ENCODE data around the gene GNRHR. TPM values are rescaled to one million over a fixed set of nuclear protein-coding genes. Genes with fewer than 3 reads are reported as not detected.
A peak's percentile ranks its signal among the peaks of the same experiment; 100 is the strongest.
"Not testable (repeated sequence)": the region's sequence is repeated elsewhere in the genome, so short reads cannot be mapped to it uniquely, and the experiment has no call there.

Gene GNRHR
- total and polyA plus RNA-seq, 2 experiments from 2014 or later = 0.10 TPM; not detected in 1

- no peak for TF ChIP-seq REST (IDR thresholded peaks at IDR 0.05; ENCODE audit: unreplicated experiment)
- TF ChIP-seq ZNF331 (CRISPR knock-in tag; IDR thresholded peaks at IDR 0.05; ENCODE audit: low read depth) = no peak
- no peak for TF ChIP-seq POLR2AphosphoS5 (IDR thresholded peaks at IDR 0.05; ENCODE audit: low read depth)
- TF ChIP-seq STAT1 (IDR thresholded peaks at IDR 0.05; ENCODE audit: unreplicated experiment) = no peak
- no peak for TF ChIP-seq ETS1 (IDR thresholded peaks at IDR 0.05)
- TF ChIP-seq EZH2phosphoT487 (IDR thresholded peaks at IDR 0.05; ENCODE audit: unreplicated experiment) = no peak
- TF ChIP-seq ZNF114 (CRISPR knock-in tag; IDR thresholded peaks at IDR 0.05) = no peak
- no peak for TF ChIP-seq CREB1 (CRISPR knock-in tag; IDR thresholded peaks at IDR 0.05; ENCODE audit: low read depth)
These were observed 7.9 kb upstream of the GNRHR start (continued) for GRCh38 chr4:67762086-67762485.

GRCh38 chr4:67756991-67757390 lies 2.8 kb upstream of the GNRHR start:
- Histone ChIP-seq H3K27ac (ENCODE audit: low read depth) (peak overlapping the region; percentile 64; the same call in 1 of the 2 replicates), H3K4me2 (peak overlapping the region; percentile 20; the same call in 1 of the 2 replicates)
- H3K27me3 ChIP-seq (ENCODE audit: insufficient read depth); H4K20me1 ChIP-seq (replicated peaks; ENCODE audit: insufficient read depth); H3F3A ChIP-seq (replicated peaks; ENCODE audit: low read depth); H3K36me3 ChIP-seq (ENCODE audit: insufficient read depth); H3K36me3 Mint-ChIP-seq (ENCODE audit: low read depth); H3K9me3 Mint-ChIP-seq; H3K9me2 ChIP-seq (ENCODE audit: insufficient read depth); H3K4me3 ChIP-seq; H3K4me3 Mint-ChIP-seq; H3K4me1 ChIP-seq (ENCODE audit: insufficient read depth); H2AFZ ChIP-seq; H3K79me2 ChIP-seq (replicated peaks; ENCODE audit: insufficient read depth); H3K27me3 Mint-ChIP-seq (ENCODE audit: insufficient read depth, low read depth, poor library complexity): not testable (repeated sequence)
- Mint-ChIP-seq H3K27ac (peak overlapping the region; percentile 37; the same call in 1 of the 2 replicates), H3K4me1 (peaks cover 14% of the 10 kb centered on the region)
- peak; percentile 23 for DNase-seq (ENCODE audit: low spot score)
- peak; percentile 57 for ATAC-seq

- ATAC-seq (no peak), DNase-seq (ENCODE audit: low spot score) (no peak)
- peaks cover 14% of the 10 kb centered on the region for H3K4me1 Mint-ChIP-seq
- no peak overlapping the region for H3K4me3 ChIP-seq
- no peak overlapping the region for H3K4me2 ChIP-seq
- H3K4me1 ChIP-seq (ENCODE audit: insufficient read depth) = no peaks in the 10 kb centered on the region; the same call in 1 of the 2 replicates
- H3K27me3 ChIP-seq (ENCODE audit: insufficient read depth) = no peaks in the 10 kb centered on the region
- no peaks in the 10 kb centered on the region for H3K36me3 Mint-ChIP-seq (ENCODE audit: low read depth)
- H3K4me3 Mint-ChIP-seq = no peak overlapping the region
- no peaks in the 10 kb centered on the region for H3K36me3 ChIP-seq (ENCODE audit: insufficient read depth)
- H3K79me2 ChIP-seq (replicated peaks; ENCODE audit: insufficient read depth) = no peaks in the 10 kb centered on the region
- no peak overlapping the region for H3K27ac Mint-ChIP-seq
- H3K9me2 ChIP-seq (ENCODE audit: insufficient read depth) = no peaks in the 10 kb centered on the region
- H3K27me3 Mint-ChIP-seq (ENCODE audit: insufficient read depth, low read depth, poor library complexity) = no peaks in the 10 kb centered on the region
- no peaks in the 10 kb centered on the region for H3F3A ChIP-seq (replicated peaks; ENCODE audit: low read depth)
- H2AFZ ChIP-seq = no peak overlapping the region
- H3K27ac ChIP-seq (ENCODE audit: low read depth) = no peak overlapping the region
- H3K9me3 Mint-ChIP-seq = no peaks in the 10 kb centered on the region
- H4K20me1 ChIP-seq (replicated peaks; ENCODE audit: insufficient read depth) = no peaks in the 10 kb centered on the region
- TF ChIP-seq REST (IDR thresholded peaks at IDR 0.05; ENCODE audit: unreplicated experiment) = no peak
- TF ChIP-seq CTCF (conservative IDR thresholded peaks at IDR 0.05; ENCODE audit: low read depth in 2 of 2) = no peak
- TF ChIP-seq EZH2phosphoT487 (IDR thresholded peaks at IDR 0.05; ENCODE audit: unreplicated experiment) = no peak
- TF ChIP-seq ZNF114 (CRISPR knock-in tag; IDR thresholded peaks at IDR 0.05) = no peak
- TF ChIP-seq NANOG (IDR thresholded peaks at IDR 0.05; ENCODE audit: borderline replicate concordance) = no peak
- TF ChIP-seq ETS1 (IDR thresholded peaks at IDR 0.05) = no peak
- TF ChIP-seq POLR2AphosphoS5 (IDR thresholded peaks at IDR 0.05; ENCODE audit: low read depth) = no peak
- no peak for TF ChIP-seq EZH2 (IDR thresholded peaks at IDR 0.05; ENCODE audit: low read depth, unreplicated experiment)
These were observed 1.8 kb upstream of the GNRHR start for GRCh38 chr4:67755974-67756373.

Measured in GM23338 (cell line).